ENCODE results near the gene FAM13C.
"Not testable (repeated sequence)": the region's sequence is repeated elsewhere in the genome, so short reads cannot be mapped to it uniquely, and the experiment has no call there.

DNA sequence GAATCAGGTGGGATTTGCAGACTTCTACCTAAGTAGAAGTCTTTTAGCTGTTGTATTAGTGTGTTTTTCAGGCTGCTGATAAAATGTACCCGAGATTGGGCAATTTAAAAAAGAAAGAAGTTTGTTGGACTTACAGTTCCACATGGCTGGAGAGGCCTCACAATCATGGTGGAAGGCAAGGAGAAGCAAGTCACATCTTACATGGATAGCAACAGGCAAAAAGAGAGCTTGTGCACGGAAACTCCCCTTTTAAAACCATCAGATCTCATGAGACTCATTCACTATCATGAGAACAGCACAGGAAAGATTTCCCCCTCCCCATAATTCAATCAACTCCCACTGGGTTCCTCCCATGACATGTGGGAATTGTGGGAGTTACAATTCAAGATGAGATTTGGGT is 123.2 kb downstream of the FAM13C start:
- TF ChIP-seq, protein P1, sequence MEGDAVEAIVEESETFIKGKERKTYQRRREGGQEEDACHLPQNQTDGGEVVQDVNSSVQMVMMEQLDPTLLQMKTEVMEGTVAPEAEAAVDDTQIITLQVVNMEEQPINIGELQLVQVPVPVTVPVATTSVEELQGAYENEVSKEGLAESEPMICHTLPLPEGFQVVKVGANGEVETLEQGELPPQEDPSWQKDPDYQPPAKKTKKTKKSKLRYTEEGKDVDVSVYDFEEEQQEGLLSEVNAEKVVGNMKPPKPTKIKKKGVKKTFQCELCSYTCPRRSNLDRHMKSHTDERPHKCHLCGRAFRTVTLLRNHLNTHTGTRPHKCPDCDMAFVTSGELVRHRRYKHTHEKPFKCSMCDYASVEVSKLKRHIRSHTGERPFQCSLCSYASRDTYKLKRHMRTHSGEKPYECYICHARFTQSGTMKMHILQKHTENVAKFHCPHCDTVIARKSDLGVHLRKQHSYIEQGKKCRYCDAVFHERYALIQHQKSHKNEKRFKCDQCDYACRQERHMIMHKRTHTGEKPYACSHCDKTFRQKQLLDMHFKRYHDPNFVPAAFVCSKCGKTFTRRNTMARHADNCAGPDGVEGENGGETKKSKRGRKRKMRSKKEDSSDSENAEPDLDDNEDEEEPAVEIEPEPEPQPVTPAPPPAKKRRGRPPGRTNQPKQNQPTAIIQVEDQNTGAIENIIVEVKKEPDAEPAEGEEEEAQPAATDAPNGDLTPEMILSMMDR (IDR thresholded peaks at IDR 0.05 in 4 of 5, conservative IDR thresholded peaks at IDR 0.05 in 1 of 5): not testable (repeated sequence)
- TF ChIP-seq POLR2A (IDR thresholded peaks at IDR 0.05): not testable (repeated sequence)
